Parathyroid adenoma (tissue), 2 donors: Measurements from ENCODE around the gene BAHCC1.

Experiments
- H2AFZ ChIP-seq: fragments of 300-600 bp; sonication (generic); one replicate; pipeline ENCODE4 v1.7.0; 2017; ENCODE audit warnings: antibody characterized with exemption, mild to moderate bottlenecking
- H3K27ac ChIP-seq: fragments of 300-600 bp; sonication (generic); one replicate; pipeline ENCODE4 v1.7.0; 2017
- H3K27me3 ChIP-seq: fragments of 300-600 bp; sonication (generic); one replicate; pipeline ENCODE4 v1.7.0; 2017; ENCODE audit warnings: low read length; ENCODE audit not compliant: control insufficient read depth, insufficient read depth
- H3K36me3 ChIP-seq: fragments of 300-600 bp; sonication (generic); one replicate; pipeline ENCODE4 v1.7.0; 2017; ENCODE audit warnings: low read length; ENCODE audit not compliant: control insufficient read depth, insufficient read depth
- H3K4me1 ChIP-seq: fragments of 300-600 bp; sonication (generic); one replicate; pipeline ENCODE4 v1.7.0; 2017; ENCODE audit warnings: control low read depth
- H3K4me2 ChIP-seq: fragments of 300-600 bp; sonication (generic); one replicate; pipeline ENCODE4 v1.7.0; 2017; ENCODE audit warnings: low read length
- H3K4me3 ChIP-seq: fragments of 300-600 bp; sonication (generic); one replicate; pipeline ENCODE4 v1.7.0; 2017; ENCODE audit warnings: low read depth, low read length
- H3K79me2 ChIP-seq: fragments of 300-600 bp; sonication (generic); one replicate; pipeline ENCODE4 v1.7.0; 2017; ENCODE audit warnings: control low read depth
- H3K9ac ChIP-seq: fragments of 300-600 bp; sonication (generic); one replicate; pipeline ENCODE4 v1.7.0; 2017; ENCODE audit warnings: mild to moderate bottlenecking
- H3K9me3 ChIP-seq: fragments of 300-600 bp; sonication (generic); one replicate; pipeline ENCODE4 v1.7.0; 2017; ENCODE audit warnings: low read length; ENCODE audit not compliant: control insufficient read depth
- TF ChIP-seq, protein P1 (sequence below): fragments of 300-600 bp; sonication (generic); IDR thresholded peaks from one replicate; pipeline ENCODE4 v1.7.0; 2017; ENCODE audit warnings: antibody characterized with exemption, mild to moderate bottlenecking
- donor health status: primary hyperparathyroidism.

BAHCC1 gene

GRCh38 chr17:81365148-81365600 lies 30.1 kb upstream of the BAHCC1 start:
- H3K36me3 ChIP-seq, result no peaks in the 10 kb centered on the region
- no peaks in the 10 kb centered on the region for H3K4me1 ChIP-seq
- H3K4me3 ChIP-seq, result peak overlapping the region; percentile 11
- no peaks in the 10 kb centered on the region for H3K27me3 ChIP-seq
- H3K9ac ChIP-seq, result no peak overlapping the region
- H3K9me3 ChIP-seq, result no peaks in the 10 kb centered on the region
- TF ChIP-seq, protein P1, sequence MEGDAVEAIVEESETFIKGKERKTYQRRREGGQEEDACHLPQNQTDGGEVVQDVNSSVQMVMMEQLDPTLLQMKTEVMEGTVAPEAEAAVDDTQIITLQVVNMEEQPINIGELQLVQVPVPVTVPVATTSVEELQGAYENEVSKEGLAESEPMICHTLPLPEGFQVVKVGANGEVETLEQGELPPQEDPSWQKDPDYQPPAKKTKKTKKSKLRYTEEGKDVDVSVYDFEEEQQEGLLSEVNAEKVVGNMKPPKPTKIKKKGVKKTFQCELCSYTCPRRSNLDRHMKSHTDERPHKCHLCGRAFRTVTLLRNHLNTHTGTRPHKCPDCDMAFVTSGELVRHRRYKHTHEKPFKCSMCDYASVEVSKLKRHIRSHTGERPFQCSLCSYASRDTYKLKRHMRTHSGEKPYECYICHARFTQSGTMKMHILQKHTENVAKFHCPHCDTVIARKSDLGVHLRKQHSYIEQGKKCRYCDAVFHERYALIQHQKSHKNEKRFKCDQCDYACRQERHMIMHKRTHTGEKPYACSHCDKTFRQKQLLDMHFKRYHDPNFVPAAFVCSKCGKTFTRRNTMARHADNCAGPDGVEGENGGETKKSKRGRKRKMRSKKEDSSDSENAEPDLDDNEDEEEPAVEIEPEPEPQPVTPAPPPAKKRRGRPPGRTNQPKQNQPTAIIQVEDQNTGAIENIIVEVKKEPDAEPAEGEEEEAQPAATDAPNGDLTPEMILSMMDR, result no peak
- H3K4me2 ChIP-seq, result peak overlapping the region; percentile 58
- peak overlapping the region; percentile 29 for H2AFZ ChIP-seq
- no peaks in the 10 kb centered on the region for H3K79me2 ChIP-seq
- H3K27ac ChIP-seq, result no peak overlapping the region

DNA sequence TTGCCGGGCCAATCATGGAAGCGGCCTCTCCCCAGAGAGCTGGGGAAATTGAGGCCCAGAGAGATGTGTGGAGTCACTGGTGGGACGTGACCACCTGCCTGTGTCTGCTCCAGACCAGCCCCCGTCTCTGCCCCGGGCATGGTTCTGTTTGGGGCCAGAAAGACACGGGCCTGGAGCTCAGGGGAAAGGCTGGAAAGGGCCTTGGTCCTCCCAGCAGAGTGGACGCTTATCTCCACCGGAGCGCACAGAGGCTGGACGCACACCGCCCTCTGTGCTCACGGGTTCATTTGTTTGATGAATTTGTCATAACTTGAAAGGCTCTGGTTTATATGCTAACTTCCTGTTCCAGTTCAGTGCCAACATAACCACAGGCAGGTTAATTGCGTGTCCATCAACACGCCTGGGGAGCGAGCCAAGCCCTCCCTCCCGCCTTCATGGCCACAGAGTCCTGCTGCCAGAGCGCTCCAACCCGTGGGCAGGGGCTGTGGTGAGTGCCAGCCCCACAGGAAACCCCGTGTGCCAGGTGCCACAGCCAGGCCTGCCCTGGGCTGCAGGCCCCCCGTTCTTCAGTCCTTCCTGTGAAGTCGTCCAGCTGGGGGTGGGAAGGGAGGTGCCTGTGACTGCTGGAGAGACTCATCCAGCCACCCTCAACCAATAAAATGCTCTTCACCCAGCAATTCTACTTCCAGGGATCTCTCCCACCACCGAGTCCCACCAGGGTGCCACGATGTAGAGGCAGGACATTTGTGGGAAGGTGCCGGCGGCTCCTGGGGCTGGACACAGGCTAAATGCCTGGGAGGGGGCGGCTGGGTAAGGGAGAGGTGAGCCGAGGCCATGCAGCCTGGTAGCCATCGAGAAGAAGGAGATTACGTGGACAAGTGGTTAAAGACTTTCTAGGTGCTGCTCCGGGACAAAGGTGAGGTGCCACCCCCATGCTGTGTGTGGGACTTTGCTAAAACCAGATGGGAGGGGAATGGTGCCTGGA lies 29.4 kb upstream of the BAHCC1 start:
- Histone ChIP-seq H3K36me3 (no peaks in the 10 kb centered on the region), H3K27me3 (no peaks in the 10 kb centered on the region), H3K4me1 (no peaks in the 10 kb centered on the region), H3K4me3 (no peak overlapping the region), H2AFZ (no peak overlapping the region), H3K9ac (no peak overlapping the region), H3K9me3 (no peaks in the 10 kb centered on the region), H3K27ac (no peak overlapping the region), H3K4me2 (peak overlapping the region; percentile 58), H3K79me2 (no peaks in the 10 kb centered on the region)
- TF ChIP-seq, protein P1, result no peak

- Histone ChIP-seq H3K9ac (no peak overlapping the region), H3K27ac (no peak overlapping the region), H3K79me2 (no peaks in the 10 kb centered on the region)
Measured at GRCh38 chr17:81366648-81367047, 28.6 kb upstream of the BAHCC1 start.

GRCh38 chr17:81367171-81367570 lies 28.1 kb upstream of the BAHCC1 start:
- Histone ChIP-seq H3K27me3 (no peaks in the 10 kb centered on the region), H2AFZ (no peak overlapping the region), H3K9me3 (no peaks in the 10 kb centered on the region), H3K4me3 (no peak overlapping the region), H3K4me1 (no peaks in the 10 kb centered on the region), H3K36me3 (no peaks in the 10 kb centered on the region), H3K27ac (no peak overlapping the region), H3K79me2 (no peaks in the 10 kb centered on the region), H3K9ac (no peak overlapping the region), H3K4me2 (no peak overlapping the region)
- TF ChIP-seq, protein P1, result no peak

More at GRCh38 chr17:81366648-81367047, 28.6 kb upstream of the BAHCC1 start:
- no peaks in the 10 kb centered on the region for H3K4me1 ChIP-seq
- H3K36me3 ChIP-seq, result no peaks in the 10 kb centered on the region
- H3K4me2 ChIP-seq, result no peak overlapping the region
- TF ChIP-seq, protein P1, result no peak
- no peak overlapping the region for H3K4me3 ChIP-seq
- H3K27me3 ChIP-seq, result no peaks in the 10 kb centered on the region
- no peak overlapping the region for H2AFZ ChIP-seq
- no peaks in the 10 kb centered on the region for H3K9me3 ChIP-seq
